Sigmoid colon (tissue), 7 donors: Measurements from ENCODE around the gene B3GALT6. TPM values are rescaled to one million over a fixed set of nuclear protein-coding genes. Genes with fewer than 3 reads are reported as not detected.

Experiments
- DNase-seq: peaks from one replicate; pipeline ENCODE4 v3.0.0-alpha.2; 2019
- H3K27ac ChIP-seq, 4 donors: fragments of 200-600 bp; sonication (generic); one replicate each; pipeline ENCODE4 v1.5.1; 2016 to 2019; ENCODE audit warnings: mild to moderate bottlenecking in 1 of 4
- H3K27me3 ChIP-seq, 3 donors: fragments of 200-600 bp; sonication (generic); one replicate each; pipeline ENCODE4 v1.5.1; 2019; ENCODE audit warnings: mild to moderate bottlenecking in 1 of 3
- H3K36me3 ChIP-seq, 4 donors: fragments of 200-600 bp; sonication (generic); one replicate each; pipeline ENCODE4 v1.5.1; 2016 to 2019
- H3K4me1 ChIP-seq, 4 donors: fragments of 200-600 bp; sonication (generic); one replicate each; pipeline ENCODE4 v1.5.1; 2017 to 2019
- H3K4me3 ChIP-seq, 4 donors: fragments of 200-600 bp; sonication (generic); one replicate each; pipeline ENCODE4 v1.5.1; 2017 to 2019; ENCODE audit warnings: mild to moderate bottlenecking in 2 of 4, moderate library complexity in 1 of 4
- H3K9me3 ChIP-seq, 4 donors: fragments of 200-600 bp in 3 of 4; sonication (generic) in 3 of 4; one replicate each; pipeline versions ENCODE4 v1.5.1 to v1.6.1; 2013 to 2019
- CTCF ChIP-seq, 4 experiments: fragments of 450-650 bp in 3 of 4; fragments of 200-600 bp in 1 of 4; IDR thresholded peaks; one replicate each; pipeline ENCODE4 v1.5.1; 2016 to 2019; ENCODE audit warnings: antibody characterized with exemption in 4 of 4, mild to moderate bottlenecking in 3 of 4, moderate library complexity in 2 of 4
- EP300 ChIP-seq, 4 donors: sonication (generic); formaldehyde crosslinking; IDR thresholded peaks; one replicate each; pipeline ENCODE4 v1.6.1; 2017; ENCODE audit warnings: antibody characterized with exemption in 4 of 4
- POLR2A ChIP-seq, 2 donors: fragments of 450-650 bp; IDR thresholded peaks; one replicate each; pipeline ENCODE4 v1.6.1; 2016; ENCODE audit warnings: antibody characterized with exemption in 2 of 2, mild to moderate bottlenecking in 2 of 2, moderate library complexity in 2 of 2
- POLR2AphosphoS5 ChIP-seq, 4 donors: sonication (generic); formaldehyde crosslinking; IDR thresholded peaks; one replicate each; pipeline ENCODE4 v1.6.1; 2017; ENCODE audit warnings: antibody characterized with exemption in 4 of 4
- WGBS, 2 donors: extraction: QIAGEN DNeasy Blood & Tissue Kit; methylation state at CpG; one replicate each; pipeline ENCODE4 v1.1.7; 2013; 5-methylcytosine and 5-hydroxymethylcytosine counted together
- intact Hi-C: fragments of 100-400 bp; cut with DNase I; formaldehyde crosslinking; loops from one replicate; pipeline ENCODE4 v1.15.1; 2023
- polyA plus RNA-seq, 3 donors: library from polyadenylated mRNA; stranded (reverse); fragments of 200-250 nt; gene quantifications; one replicate each; pipeline ENCODE4 v1.2.3, GENCODE V29; 2013
- total RNA-seq, 4 donors: library from RNA; depleted of rRNA; stranded (reverse); fragments of >200 nt; gene quantifications; one replicate each; pipeline ENCODE4 v1.1.0, GENCODE V29; 2016
- donor health status: healthy with polysubstance abuse.
- donor health status: Bipolar disorder and iron deficiency.
- donor health status: healthy.

The B3GALT6 gene
- total and polyA plus RNA-seq, 7 donors, result 1.8 to 12.5 (median 9.1) TPM

- TF ChIP-seq CTCF (IDR thresholded peaks at IDR 0.05), result no peak
- WGBS, 2 donors, result 95% methylated on average over 31 of the region's 31 CpGs
- intact Hi-C loops, result no loop called here
- Histone ChIP-seq H3K9me3 (no peaks in the 10 kb centered on the region), H3K4me1 (no peaks in the 10 kb centered on the region), H3K27ac (no peak overlapping the region), H3K4me3 (no peak overlapping the region), H3K36me3 (peaks cover 26 to 84% (median 46%) of the 10 kb centered on the region in 4 donors), H3K27me3 (no peaks in the 10 kb centered on the region)
- DNase-seq, result no peak
These were observed 25.2 kb downstream of the B3GALT6 start for GRCh38 chr1:1256956-1257871.

GRCh38 chr1:1259119-1259488 lies 27.1 kb downstream of the B3GALT6 start:
- no peak for TF ChIP-seq EP300 (IDR thresholded peaks at IDR 0.05)
- TF ChIP-seq POLR2A (IDR thresholded peaks at IDR 0.05), result no peak
- no peak for TF ChIP-seq POLR2AphosphoS5 (IDR thresholded peaks at IDR 0.05)
- TF ChIP-seq CTCF (IDR thresholded peaks at IDR 0.05), result no peak
- Histone ChIP-seq H3K4me1 (peaks cover 0 to 4% (median 0%) of the 10 kb centered on the region in 4 donors), H3K27me3 (no peaks in the 10 kb centered on the region), H3K27ac (no peak overlapping the region), H3K4me3 (no peak overlapping the region), H3K9me3 (no peaks in the 10 kb centered on the region), H3K36me3 (peaks cover 32 to 86% (median 55%) of the 10 kb centered on the region in 4 donors)
- 95 to 96% methylated on average over 22 of the region's 22 CpGs for WGBS, 2 donors
- DNase-seq, result no peak
- intact Hi-C loops, result no loop called here

GRCh38 chr1:1259540-1259939 lies 27.5 kb downstream of the B3GALT6 start:
- intact Hi-C loops, result no loop called here
- TF ChIP-seq EP300 (IDR thresholded peaks at IDR 0.05), result no peak
- no peak for TF ChIP-seq POLR2AphosphoS5 (IDR thresholded peaks at IDR 0.05)
- TF ChIP-seq POLR2A (IDR thresholded peaks at IDR 0.05), result no peak
- no peak for TF ChIP-seq CTCF (IDR thresholded peaks at IDR 0.05)
- peaks cover 0 to 8% (median 2%) of the 10 kb centered on the region in 4 donors for H3K4me1 ChIP-seq
- DNase-seq, result no peak
- no peak overlapping the region for H3K4me3 ChIP-seq
- H3K9me3 ChIP-seq, result no peaks in the 10 kb centered on the region
- no peak overlapping the region for H3K27ac ChIP-seq
- peaks cover 32 to 86% (median 52%) of the 10 kb centered on the region in 4 donors for H3K36me3 ChIP-seq
- 94 to 95% methylated on average over 18 of the region's 18 CpGs for WGBS, 2 donors
- no peaks in the 10 kb centered on the region for H3K27me3 ChIP-seq

GRCh38 chr1:1259951-1260600 lies 28.0 kb downstream of the B3GALT6 start:
- H3K27me3 ChIP-seq, result no peaks in the 10 kb centered on the region
- intact Hi-C loops, result no loop called here
- DNase-seq, result no peak
- H3K9me3 ChIP-seq, result no peaks in the 10 kb centered on the region
- TF ChIP-seq EP300 (IDR thresholded peaks at IDR 0.05), result no peak
- TF ChIP-seq POLR2AphosphoS5 (IDR thresholded peaks at IDR 0.05), result no peak
- TF ChIP-seq POLR2A (IDR thresholded peaks at IDR 0.05), result no peak
- TF ChIP-seq CTCF (IDR thresholded peaks at IDR 0.05), result no peak
- H3K27ac ChIP-seq, result no peak overlapping the region
- WGBS, 2 donors, result 84% methylated on average over 26 of the region's 26 CpGs
- H3K4me3 ChIP-seq, result no peak overlapping the region
- H3K36me3 ChIP-seq, result peaks cover 32 to 86% (median 47%) of the 10 kb centered on the region in 4 donors
- peaks cover 0 to 14% (median 6%) of the 10 kb centered on the region in 4 donors for H3K4me1 ChIP-seq
